ENCODE measurements around the gene SESN2. TPM values are rescaled to one million over a fixed set of nuclear protein-coding genes. Genes with fewer than 3 reads are reported as not detected.

The SESN2 gene
- total RNA-seq, 1 experiment from 2014 or later, result 36.8 TPM

DNA sequence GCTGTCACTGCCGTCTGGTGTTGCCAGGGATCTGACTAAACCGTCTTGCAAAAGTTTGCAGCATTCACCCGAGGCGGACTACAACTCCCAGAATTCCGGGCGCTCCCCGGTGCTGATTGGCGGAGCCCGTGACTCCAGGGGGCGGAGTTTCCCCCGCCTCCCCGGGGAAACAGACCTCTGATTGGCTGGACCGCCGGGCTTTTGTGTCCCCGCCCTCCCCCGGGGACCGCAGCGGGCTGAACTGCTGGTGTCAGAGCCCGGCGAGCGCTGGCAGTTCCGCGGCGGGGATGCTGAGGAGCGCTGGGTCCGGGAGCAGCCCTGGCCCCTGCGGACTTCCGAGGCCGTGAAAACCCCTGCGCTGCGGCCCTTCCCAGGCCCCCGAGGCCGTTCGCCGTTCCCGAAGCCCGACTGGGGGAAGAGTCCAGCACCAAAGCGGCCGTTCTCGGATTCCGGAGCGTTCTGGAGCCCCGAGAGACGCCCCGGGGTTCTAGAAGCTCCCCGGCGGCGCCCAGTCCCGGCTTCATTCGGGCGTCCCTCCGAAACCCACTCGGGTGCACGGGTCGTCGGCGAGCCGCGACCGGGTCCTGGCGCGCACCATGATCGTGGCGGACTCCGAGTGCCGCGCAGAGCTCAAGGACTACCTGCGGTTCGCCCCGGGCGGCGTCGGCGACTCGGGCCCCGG lies at the start of gene SESN2 (continued):
- TF ChIP-seq FOSL1 (IDR thresholded peaks at IDR 0.05; ENCODE audit: low read depth) (peak; percentile 80), POLR2A (IDR thresholded peaks at IDR 0.05; ENCODE audit: borderline replicate concordance, extremely low read depth, insufficient read depth, insufficient read length) (peak; percentile 86), ZNF274 (IDR thresholded peaks at IDR 0.05; ENCODE audit: low read depth, low read length) (no peak), POLR2AphosphoS5 (IDR thresholded peaks at IDR 0.05; ENCODE audit: low read depth, low read length) (peak; percentile 99), EZH2 (IDR thresholded peaks at IDR 0.05) (no peak), CBX3 (IDR thresholded peaks at IDR 0.05; ENCODE audit: low read depth) (no peak), YY1 (IDR thresholded peaks at IDR 0.05; ENCODE audit: extremely low read depth, insufficient replicate concordance, low read depth, low read length) (peak; percentile 48)
- TF ChIP-seq, protein P1, sequence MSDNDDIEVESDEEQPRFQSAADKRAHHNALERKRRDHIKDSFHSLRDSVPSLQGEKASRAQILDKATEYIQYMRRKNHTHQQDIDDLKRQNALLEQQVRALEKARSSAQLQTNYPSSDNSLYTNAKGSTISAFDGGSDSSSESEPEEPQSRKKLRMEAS (IDR thresholded peaks at IDR 0.05), result peak; percentile 36; the same call in 1 of the 2 replicates

DNA sequence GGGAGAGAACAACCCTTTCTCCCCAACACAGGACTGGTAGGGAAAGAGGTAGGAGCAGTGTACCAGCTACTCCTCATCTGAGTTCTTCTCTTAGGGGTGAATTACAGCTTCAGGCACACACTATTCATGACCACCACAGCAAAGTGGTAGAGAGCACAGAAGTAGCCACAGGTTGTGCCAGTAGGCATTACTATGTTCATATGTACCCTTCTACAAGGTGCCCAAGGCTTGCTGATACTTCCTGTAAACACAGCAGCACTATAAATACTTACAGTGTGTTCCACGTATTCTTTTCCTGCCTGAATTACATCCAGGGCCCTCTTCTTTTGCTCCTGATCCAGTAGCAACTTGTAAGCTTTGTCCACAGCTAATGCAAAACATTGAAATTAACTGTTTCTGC lies 49.6 kb upstream of the SESN2 start:
- Histone ChIP-seq H3K9ac (ENCODE audit: low read length) (no peak overlapping the region), H3K79me2 (ENCODE audit: insufficient read depth, low read length) (peaks cover 41% of the 10 kb centered on the region), H4K20me1 (ENCODE audit: insufficient read depth) (peaks cover 4% of the 10 kb centered on the region; the same call in 1 of the 2 replicates), H2AFZ (ENCODE audit: low read depth, low read length, poor library complexity, severe bottlenecking) (no peak overlapping the region), H3K4me2 (ENCODE audit: low read length) (no peak overlapping the region), H3K4me3 (replicated peaks in 1 of 2; ENCODE audit: low read depth in 1 of 2, low read length in 2 of 2) (no peak overlapping the region), H3K9me2 (ENCODE audit: insufficient read depth) (no peaks in the 10 kb centered on the region), H3K27ac (ENCODE audit: low read depth, low read length) (no peak overlapping the region), H3K9me3 (ENCODE audit: control insufficient read depth in 1 of 2, insufficient read depth in 1 of 2, low read depth in 1 of 2, low read length in 2 of 2) (no peaks in the 10 kb centered on the region), H3K4me1 (ENCODE audit: control insufficient read depth in 1 of 2, insufficient read depth in 2 of 2, low read length in 2 of 2) (no peaks in the 10 kb centered on the region), H3K27me3 (ENCODE audit: insufficient read depth, low read length) (no peaks in the 10 kb centered on the region), H3K36me3 (ENCODE audit: control insufficient read depth in 1 of 2, insufficient read depth in 2 of 2, low read length in 2 of 2) (peaks cover 23 to 25% of the 10 kb centered on the region in 2 experiments)
- RAD21 ChIA-PET (ENCODE audit: low non-redundant PET in 1 of 2, low total read pairs in 2 of 2, uncharacterized antibody in 2 of 2, unreplicated experiment in 2 of 2), result interaction anchor here (0.6 to 1.8 kb wide), 3 partner anchors 118 to 352 kb away, joined by 4 to 13 read pairs (median 7); no protein-coding TSS in a partner anchor
- CTCF ChIA-PET, result interaction anchor here (0.6 to 4.2 kb wide), 9 partner anchors 13 to 667 kb away, joined by 3 to 103 read pairs (median 4); partner anchors contain the start of genes ATP5IF1, EYA3 and PHACTR4
- no peak for TF ChIP-seq FOSL1 (IDR thresholded peaks at IDR 0.05; ENCODE audit: low read depth)
- intact Hi-C loops (cut with micrococcal nuclease), result loop anchor here (1.0 to 2.0 kb wide), 2 partner anchors 118 to 351 kb away; no protein-coding TSS in a partner anchor
- BruUV-seq (replicated peaks), result TSS peak; percentile 18
- ATAC-seq (no peak), DNase-seq (ENCODE audit: low read depth, low spot score) (no peak)
- POLR2A ChIA-PET, result interaction anchor here (1.3 kb wide), 1 partner anchor 118 kb away, joined by 5 read pairs; no protein-coding TSS in a partner anchor
